ENCODE data around the gene MRGPRF. TPM values are rescaled to one million over a fixed set of nuclear protein-coding genes. Genes with fewer than 3 reads are reported as not detected.

Gene MRGPRF
- total and polyA plus RNA-seq, 2 experiments from 2014 or later = 20.7 to 25.3 TPM

GRCh38 chr11:69035150-69035945 is 22.3 kb upstream of the MRGPRF start:
- no peaks in the 10 kb centered on the region for H3K36me3 ChIP-seq (ENCODE audit: low read depth)
- 72 to 81% methylated on average over 17 to 21 of the region's 21 CpGs for WGBS, 2 experiments (ENCODE audit: low coverage in 1 of 2, low lambda C conversion rate in 2 of 2, missing lambda C conversion rate in 2 of 2)
- no peaks in the 10 kb centered on the region for H3F3A ChIP-seq (ENCODE audit: insufficient read depth)
- no peak overlapping the region for H3K4me2 ChIP-seq (ENCODE audit: unreplicated experiment)
- no peak overlapping the region for H2AFZ ChIP-seq
- TF ChIP-seq EZH2 (IDR thresholded peaks at IDR 0.05; ENCODE audit: insufficient read depth, poor library complexity, severe bottlenecking) = no peak
- no peak for TF ChIP-seq EZH2phosphoT487 (IDR thresholded peaks at IDR 0.05; ENCODE audit: insufficient read depth, low read depth)
- H3K79me2 ChIP-seq (ENCODE audit: insufficient read depth) = no peaks in the 10 kb centered on the region
- in situ Hi-C loops (cut with MboI) = no loop called here
- H3K9me3 ChIP-seq (ENCODE audit: low read depth) = no peaks in the 10 kb centered on the region
- no peak for DNase-seq
- H3K9me2 ChIP-seq (ENCODE audit: insufficient read depth) = no peaks in the 10 kb centered on the region
- H3K27ac ChIP-seq = no peak overlapping the region
- H3K4me1 ChIP-seq (ENCODE audit: insufficient read depth) = no peaks in the 10 kb centered on the region
- no peak overlapping the region for H3K9ac ChIP-seq
- H3K27me3 ChIP-seq (replicated peaks; ENCODE audit: insufficient read depth) = no peaks in the 10 kb centered on the region
- H4K20me1 ChIP-seq (ENCODE audit: insufficient read depth) = no peaks in the 10 kb centered on the region
- no peak overlapping the region for H3K4me3 ChIP-seq

- H3K4me1 ChIP-seq (ENCODE audit: insufficient read depth) = no peaks in the 10 kb centered on the region
- TF ChIP-seq EZH2 (IDR thresholded peaks at IDR 0.05; ENCODE audit: insufficient read depth, poor library complexity, severe bottlenecking) (no peak), EZH2phosphoT487 (IDR thresholded peaks at IDR 0.05; ENCODE audit: insufficient read depth, low read depth) (no peak)
- no peaks in the 10 kb centered on the region for H4K20me1 ChIP-seq (ENCODE audit: insufficient read depth)
- H3K27me3 ChIP-seq (replicated peaks; ENCODE audit: insufficient read depth) = no peaks in the 10 kb centered on the region
- H3K4me2 ChIP-seq (ENCODE audit: unreplicated experiment) = no peak overlapping the region
- H3F3A ChIP-seq (ENCODE audit: insufficient read depth) = no peaks in the 10 kb centered on the region
- H3K27ac ChIP-seq = no peak overlapping the region
- no peaks in the 10 kb centered on the region for H3K9me2 ChIP-seq (ENCODE audit: insufficient read depth)
- no peak overlapping the region for H3K9ac ChIP-seq
- H2AFZ ChIP-seq = no peak overlapping the region
- H3K36me3 ChIP-seq (ENCODE audit: low read depth) = no peaks in the 10 kb centered on the region
- no peak overlapping the region for H3K4me3 ChIP-seq
- 85 to 87% methylated on average over 22 of the region's 22 CpGs for WGBS, 2 experiments (ENCODE audit: low coverage in 1 of 2, low lambda C conversion rate in 2 of 2, missing lambda C conversion rate in 2 of 2)
- H3K79me2 ChIP-seq (ENCODE audit: insufficient read depth) = no peaks in the 10 kb centered on the region
- H3K9me3 ChIP-seq (ENCODE audit: low read depth) = no peaks in the 10 kb centered on the region
- no peak for DNase-seq
- in situ Hi-C loops (cut with MboI) = no loop called here
Observed at GRCh38 chr11:69034123-69034867, 21.2 kb upstream of the MRGPRF start.

- Histone ChIP-seq H3K9ac (no peak overlapping the region), H3K4me2 (ENCODE audit: unreplicated experiment) (no peak overlapping the region), H3K79me2 (ENCODE audit: insufficient read depth) (no peaks in the 10 kb centered on the region), H4K20me1 (ENCODE audit: insufficient read depth) (no peaks in the 10 kb centered on the region), H3K36me3 (ENCODE audit: low read depth) (no peaks in the 10 kb centered on the region), H3F3A (ENCODE audit: insufficient read depth) (no peaks in the 10 kb centered on the region), H3K4me3 (no peak overlapping the region), H3K9me3 (ENCODE audit: low read depth) (no peaks in the 10 kb centered on the region), H3K4me1 (ENCODE audit: insufficient read depth) (no peaks in the 10 kb centered on the region), H3K9me2 (ENCODE audit: insufficient read depth) (no peaks in the 10 kb centered on the region), H2AFZ (no peak overlapping the region), H3K27me3 (replicated peaks; ENCODE audit: insufficient read depth) (no peaks in the 10 kb centered on the region), H3K27ac (no peak overlapping the region)
- WGBS, 2 experiments (ENCODE audit: low coverage in 1 of 2, low lambda C conversion rate in 2 of 2, missing lambda C conversion rate in 2 of 2) = 87 to 94% methylated on average over 5 to 11 of the region's 11 CpGs
- no peak for TF ChIP-seq EZH2 (IDR thresholded peaks at IDR 0.05; ENCODE audit: insufficient read depth, poor library complexity, severe bottlenecking)
- no peak for TF ChIP-seq EZH2phosphoT487 (IDR thresholded peaks at IDR 0.05; ENCODE audit: insufficient read depth, low read depth)
- DNase-seq = no peak
- in situ Hi-C loops (cut with MboI) = no loop called here
Observed at GRCh38 chr11:69033431-69033830, 20.4 kb upstream of the MRGPRF start.

- no peak for DNase-seq
- no peaks in the 10 kb centered on the region for H3K27me3 ChIP-seq (replicated peaks; ENCODE audit: insufficient read depth)
- H3F3A ChIP-seq (ENCODE audit: insufficient read depth) = no peaks in the 10 kb centered on the region
- no peaks in the 10 kb centered on the region for H3K4me1 ChIP-seq (ENCODE audit: insufficient read depth)
- H3K4me3 ChIP-seq = no peak overlapping the region
- no peak overlapping the region for H2AFZ ChIP-seq
- H3K9me3 ChIP-seq (ENCODE audit: low read depth) = no peaks in the 10 kb centered on the region
- no peaks in the 10 kb centered on the region for H3K9me2 ChIP-seq (ENCODE audit: insufficient read depth)
- 83 to 86% methylated on average over 7 of the region's 7 CpGs for WGBS, 2 experiments (ENCODE audit: low coverage in 1 of 2, low lambda C conversion rate in 2 of 2, missing lambda C conversion rate in 2 of 2)
- H3K4me2 ChIP-seq (ENCODE audit: unreplicated experiment) = no peak overlapping the region
- no peaks in the 10 kb centered on the region for H3K36me3 ChIP-seq (ENCODE audit: low read depth)
- in situ Hi-C loops (cut with MboI) = no loop called here
- no peak overlapping the region for H3K27ac ChIP-seq
- no peaks in the 10 kb centered on the region for H4K20me1 ChIP-seq (ENCODE audit: insufficient read depth)
- TF ChIP-seq EZH2phosphoT487 (IDR thresholded peaks at IDR 0.05; ENCODE audit: insufficient read depth, low read depth) (no peak), EZH2 (IDR thresholded peaks at IDR 0.05; ENCODE audit: insufficient read depth, poor library complexity, severe bottlenecking) (no peak)
- no peak overlapping the region for H3K9ac ChIP-seq
- H3K79me2 ChIP-seq (ENCODE audit: insufficient read depth) = no peaks in the 10 kb centered on the region
Observed at GRCh38 chr11:69032833-69033232, 19.8 kb upstream of the MRGPRF start.

Measured in GM23248 (cell line).